ENCODE results near the gene SERPINA7.

DNA sequence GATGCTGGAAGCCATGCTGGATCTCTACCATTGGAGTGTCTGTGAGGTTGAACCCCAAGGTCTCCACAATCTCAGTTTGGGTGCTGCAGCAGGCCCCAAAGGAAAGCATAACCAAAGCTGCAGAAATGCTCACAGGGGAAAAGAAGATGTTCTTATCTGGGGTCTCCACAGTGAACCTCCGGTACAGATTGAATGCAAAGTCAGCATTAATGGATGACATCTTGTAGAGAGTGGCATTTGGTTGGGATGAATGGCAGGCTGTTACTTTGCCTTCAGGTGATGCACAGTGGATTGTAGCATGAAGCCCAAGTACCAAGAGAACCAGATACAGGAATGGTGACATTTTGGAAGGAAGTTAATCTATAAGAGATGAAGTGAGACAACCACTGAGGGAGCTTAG is 1.8 kb downstream of the SERPINA7 start:
- TF ChIP-seq, protein P1, sequence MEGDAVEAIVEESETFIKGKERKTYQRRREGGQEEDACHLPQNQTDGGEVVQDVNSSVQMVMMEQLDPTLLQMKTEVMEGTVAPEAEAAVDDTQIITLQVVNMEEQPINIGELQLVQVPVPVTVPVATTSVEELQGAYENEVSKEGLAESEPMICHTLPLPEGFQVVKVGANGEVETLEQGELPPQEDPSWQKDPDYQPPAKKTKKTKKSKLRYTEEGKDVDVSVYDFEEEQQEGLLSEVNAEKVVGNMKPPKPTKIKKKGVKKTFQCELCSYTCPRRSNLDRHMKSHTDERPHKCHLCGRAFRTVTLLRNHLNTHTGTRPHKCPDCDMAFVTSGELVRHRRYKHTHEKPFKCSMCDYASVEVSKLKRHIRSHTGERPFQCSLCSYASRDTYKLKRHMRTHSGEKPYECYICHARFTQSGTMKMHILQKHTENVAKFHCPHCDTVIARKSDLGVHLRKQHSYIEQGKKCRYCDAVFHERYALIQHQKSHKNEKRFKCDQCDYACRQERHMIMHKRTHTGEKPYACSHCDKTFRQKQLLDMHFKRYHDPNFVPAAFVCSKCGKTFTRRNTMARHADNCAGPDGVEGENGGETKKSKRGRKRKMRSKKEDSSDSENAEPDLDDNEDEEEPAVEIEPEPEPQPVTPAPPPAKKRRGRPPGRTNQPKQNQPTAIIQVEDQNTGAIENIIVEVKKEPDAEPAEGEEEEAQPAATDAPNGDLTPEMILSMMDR (IDR thresholded peaks at IDR 0.05): no peak
- no peak for TF ChIP-seq POLR2AphosphoS5 (IDR thresholded peaks at IDR 0.05)
- no peak for TF ChIP-seq POLR2A (IDR thresholded peaks at IDR 0.05)
- no peak for TF ChIP-seq EP300 (IDR thresholded peaks at IDR 0.05; ENCODE audit: low read depth)

Data from transverse colon (tissue), 4 donors.